Gastrocnemius medialis (tissue), 4 donors: Measurements from ENCODE around the gene CEP70.

Experiments
- POLR2A ChIP-seq, 2 donors: fragments of 450-650 bp; IDR thresholded peaks; one replicate each; pipeline ENCODE4 v1.6.1; 2017; ENCODE audit warnings: antibody characterized with exemption in 2 of 2, mild to moderate bottlenecking in 2 of 2, moderate library complexity in 2 of 2
- TF ChIP-seq, protein P1 (sequence below), 5 experiments: fragments of 450-650 bp in 3 of 5; fragments of 200-600 bp in 2 of 5; sonication (generic) in 2 of 5; IDR thresholded peaks in 4 of 5; conservative IDR thresholded peaks in 1 of 5; 1 replicate in 4 of 5; 2 replicates in 1 of 5; pipeline ENCODE4 v1.5.1; 2016 to 2019; ENCODE audit warnings: antibody characterized with exemption in 5 of 5, mild to moderate bottlenecking in 3 of 5, moderate library complexity in 3 of 5

DNA sequence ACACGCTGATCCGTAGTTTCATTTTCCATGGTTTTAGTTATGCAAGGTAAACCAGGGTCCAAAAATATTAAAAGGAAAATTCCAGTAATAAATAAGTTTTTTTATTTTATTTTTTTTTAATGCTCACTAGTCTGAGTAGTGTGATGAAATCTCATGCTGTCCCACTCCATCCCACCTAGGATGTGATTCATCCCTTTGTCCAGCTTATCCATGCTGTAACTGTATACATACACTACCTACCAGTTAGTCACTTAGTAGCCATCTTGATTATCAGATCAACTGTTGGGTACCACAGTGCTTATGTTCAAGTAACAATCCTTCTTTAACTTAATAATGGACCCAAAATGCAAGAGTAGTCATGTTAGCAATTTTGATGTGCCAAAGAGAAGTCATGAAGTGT lies 84.5 kb downstream of the CEP70 start:
- TF ChIP-seq, protein P1, sequence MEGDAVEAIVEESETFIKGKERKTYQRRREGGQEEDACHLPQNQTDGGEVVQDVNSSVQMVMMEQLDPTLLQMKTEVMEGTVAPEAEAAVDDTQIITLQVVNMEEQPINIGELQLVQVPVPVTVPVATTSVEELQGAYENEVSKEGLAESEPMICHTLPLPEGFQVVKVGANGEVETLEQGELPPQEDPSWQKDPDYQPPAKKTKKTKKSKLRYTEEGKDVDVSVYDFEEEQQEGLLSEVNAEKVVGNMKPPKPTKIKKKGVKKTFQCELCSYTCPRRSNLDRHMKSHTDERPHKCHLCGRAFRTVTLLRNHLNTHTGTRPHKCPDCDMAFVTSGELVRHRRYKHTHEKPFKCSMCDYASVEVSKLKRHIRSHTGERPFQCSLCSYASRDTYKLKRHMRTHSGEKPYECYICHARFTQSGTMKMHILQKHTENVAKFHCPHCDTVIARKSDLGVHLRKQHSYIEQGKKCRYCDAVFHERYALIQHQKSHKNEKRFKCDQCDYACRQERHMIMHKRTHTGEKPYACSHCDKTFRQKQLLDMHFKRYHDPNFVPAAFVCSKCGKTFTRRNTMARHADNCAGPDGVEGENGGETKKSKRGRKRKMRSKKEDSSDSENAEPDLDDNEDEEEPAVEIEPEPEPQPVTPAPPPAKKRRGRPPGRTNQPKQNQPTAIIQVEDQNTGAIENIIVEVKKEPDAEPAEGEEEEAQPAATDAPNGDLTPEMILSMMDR (IDR thresholded peaks at IDR 0.05 in 4 of 5, conservative IDR thresholded peaks at IDR 0.05 in 1 of 5) = no peak
- TF ChIP-seq POLR2A (IDR thresholded peaks at IDR 0.05) = no peak
